B cell (primary cell): ENCODE data around the gene ATP4B. TPM values are rescaled to one million over a fixed set of nuclear protein-coding genes. Genes with fewer than 3 reads are reported as not detected.

ENCODE experiments used
- ATAC-seq: fragments of 200-7000 bp; cut with Tn5 transposase; one replicate; pipeline ENCODE4 v1.10.0; 2021; ENCODE audit warnings: low read depth, mild to moderate bottlenecking, moderate number of reproducible peaks, moderate library complexity
- CTCF ChIA-PET: fragments of 350-600 bp; sonication (Branson Sonifier 250); formaldehyde crosslinking; loops from one replicate; lab custom pipeline; 2021; ENCODE audit warnings: antibody characterized with exemption, inconsistent platforms; lab: Charles Lee
- POLR2A ChIA-PET: fragments of 350-600 bp; sonication (Branson Sonifier 250); formaldehyde crosslinking; loops from one replicate; lab custom pipeline; 2021; ENCODE audit warnings: antibody characterized with exemption; lab: Charles Lee
- DNase-seq: peaks from one replicate; pipeline ENCODE4 v3.0.0; 2013
- H2AFZ ChIP-seq: 2 replicates; pipeline ENCODE4 v1.6.1; 2012; ENCODE audit warnings: mild to moderate bottlenecking, low read depth, low read length; ENCODE audit not compliant: insufficient read depth, poor library complexity, severe bottlenecking
- H3K27ac ChIP-seq, 2 donors: 1 replicate in 1 of 2; 2 replicates in 1 of 2; pipeline ENCODE4 v1.5.1; 2012 to 2013; ENCODE audit warnings: low read length in 2 of 2, mild to moderate bottlenecking in 2 of 2, moderate library complexity in 1 of 2
- H3K27me3 ChIP-seq, 4 experiments: fragments of 200-600 bp in 1 of 4; sonication (generic) in 1 of 4; replicated peaks in 1 of 4; 1 replicate in 2 of 4; 2 replicates in 2 of 4; pipeline versions ENCODE4 v1.6.1 to v1.7.0; 2013 to 2016; ENCODE audit warnings: low read length in 3 of 4, mild to moderate bottlenecking in 2 of 4, mixed read lengths in 1 of 4, moderate library complexity in 1 of 4; ENCODE audit not compliant: insufficient read depth in 4 of 4, control insufficient read depth in 3 of 4; ENCODE audit errors: control extremely low read depth in 1 of 4
- H3K36me3 ChIP-seq, 2 experiments: replicated peaks in 1 of 2; 1 replicate in 1 of 2; 2 replicates in 1 of 2; pipeline versions ENCODE4 v1.6.1 to v1.7.1; 2013; ENCODE audit warnings: low read length in 1 of 2; ENCODE audit not compliant: insufficient read depth in 2 of 2, control insufficient read depth in 1 of 2; ENCODE audit errors: control extremely low read depth in 1 of 2, extremely low read depth in 1 of 2
- H3K4me1 ChIP-seq, 2 donors: fragments of 200-600 bp in 1 of 2; sonication (generic) in 1 of 2; 1 replicate in 1 of 2; 2 replicates in 1 of 2; pipeline versions ENCODE4 v1.5.1 to v1.6.1; 2013 to 2017; ENCODE audit warnings: low read length in 2 of 2; ENCODE audit not compliant: control insufficient read depth in 2 of 2, insufficient read depth in 2 of 2
- H3K4me2 ChIP-seq: replicated peaks from 2 replicates; pipeline ENCODE3; 2012; ENCODE audit warnings: mild to moderate bottlenecking, low read depth, low read length; ENCODE audit not compliant: poor library complexity, severe bottlenecking
- H3K4me3 ChIP-seq, 5 experiments: fragments of 200-600 bp in 1 of 5; sonication (generic) in 1 of 5; 1 replicate in 3 of 5; 2 replicates in 2 of 5; pipeline versions ENCODE4 v1.5.1 to v1.7.0; 2011 to 2016; ENCODE audit warnings: low read length in 4 of 5, mild to moderate bottlenecking in 4 of 5, low read depth in 2 of 5, control low read depth in 1 of 5, moderate library complexity in 1 of 5; ENCODE audit not compliant: insufficient read depth in 1 of 5; ENCODE audit errors: control extremely low read depth in 1 of 5, extremely low read depth in 1 of 5
- H3K79me2 ChIP-seq: fragments of 200-600 bp; sonication (generic); one replicate; pipeline ENCODE4 v1.6.0; 2016; ENCODE audit warnings: low read length; ENCODE audit not compliant: control insufficient read depth, insufficient read depth
- H3K9ac ChIP-seq: fragments of 200-600 bp; sonication (generic); 2 replicates; pipeline ENCODE4 v1.6.1; 2017; ENCODE audit warnings: mild to moderate bottlenecking, low read length, moderate library complexity
- H3K9me3 ChIP-seq, 3 donors: one replicate each; pipeline versions ENCODE4 v1.6.1 to v1.7.1; 2013; ENCODE audit warnings: low read length in 2 of 3; ENCODE audit not compliant: control insufficient read depth in 2 of 3, insufficient read depth in 1 of 3; ENCODE audit errors: control extremely low read depth in 1 of 3
- H4K20me1 ChIP-seq: 2 replicates; pipeline ENCODE4 v1.6.0; 2012; ENCODE audit warnings: mild to moderate bottlenecking, low read length; ENCODE audit not compliant: insufficient read depth, control insufficient read depth, poor library complexity, severe bottlenecking
- H3K27ac Mint-ChIP-seq: one replicate; pipeline ENCODE4 v1.8.0; 2021; ENCODE audit warnings: mixed read lengths
- H3K27me3 Mint-ChIP-seq: one replicate; pipeline ENCODE4 v1.8.0; 2021; ENCODE audit warnings: mixed read lengths
- H3K4me1 Mint-ChIP-seq: one replicate; pipeline ENCODE4 v1.8.0; 2021; ENCODE audit warnings: mixed read lengths
- H3K4me3 Mint-ChIP-seq: one replicate; pipeline ENCODE4 v1.8.0; 2021; ENCODE audit warnings: mixed read lengths
- H3K9me3 Mint-ChIP-seq: one replicate; pipeline ENCODE4 v1.8.0; 2022; ENCODE audit warnings: mixed read lengths; ENCODE audit not compliant: insufficient read depth
- CTCF ChIP-seq: fragments of 200-600 bp; IDR thresholded peaks from one replicate; pipeline ENCODE4 v1.8.0; 2022; ENCODE audit warnings: antibody characterized with exemption, mild to moderate bottlenecking
- EZH2 ChIP-seq: IDR thresholded peaks from 2 replicates; pipeline ENCODE4 v1.6.1; 2012; ENCODE audit warnings: borderline replicate concordance, low read depth, mild to moderate bottlenecking, moderate library complexity, low read length; ENCODE audit not compliant: insufficient read depth, poor library complexity, severe bottlenecking
- WGBS: methylation state at CpG from one replicate; pipeline ENCODE4 v1.1.5; 2013; ENCODE audit warnings: missing lambda C conversion rate; ENCODE audit not compliant: insufficient coverage; 5-methylcytosine and 5-hydroxymethylcytosine counted together
- intact Hi-C: fragments of 100-400 bp; cut with micrococcal nuclease; formaldehyde crosslinking; loops from one replicate; pipeline ENCODE4 v1.10.0; 2022
- polyA plus RNA-seq: library from polyadenylated mRNA; depleted of rRNA; stranded (reverse); fragments of >200 nt; gene quantifications from 2 replicates; pipeline ENCODE4 v1.2.3, GENCODE V29; 2012
- total RNA-seq, 2 donors: library from RNA; stranded (reverse); fragments of 120-200 nt in 1 of 2; gene quantifications; 1 replicate in 1 of 2; 2 replicates in 1 of 2; pipeline versions ENCODE4 v1.2.3 to v1.2.4, GENCODE V29; 2013 to 2022

Gene ATP4B
- total and polyA plus RNA-seq, 2 donors (not counting 1 experiment from before 2014, with no cell fraction given) = not detected

- POLR2A ChIA-PET = no interaction called here
- ATAC-seq = no peak
Measured at GRCh38 chr13:113624235-113624587, 33.8 kb downstream of the ATP4B start.

More at GRCh38 chr13:113624235-113624587, 33.8 kb downstream of the ATP4B start:
- Histone ChIP-seq H3K27me3 (no peaks in the 10 kb centered on the region), H3K4me3 (no peak overlapping the region), H2AFZ (no peak overlapping the region), H3K4me1 (no peaks in the 10 kb centered on the region), H3K9me3 (no peaks in the 10 kb centered on the region), H3K36me3 (peaks cover 0 to 16% of the 10 kb centered on the region in 2 experiments), H4K20me1 (peaks cover 2% of the 10 kb centered on the region), H3K27ac (no peak overlapping the region), H3K4me2 (no peak overlapping the region), H3K79me2 (peaks cover 33% of the 10 kb centered on the region), H3K9ac (no peak overlapping the region)
- no peak for TF ChIP-seq CTCF
- no peak for TF ChIP-seq EZH2
- DNase-seq = no peak
- intact Hi-C loops = no loop called here
- no peaks in the 10 kb centered on the region for H3K27me3 Mint-ChIP-seq
- no peaks in the 10 kb centered on the region for H3K9me3 Mint-ChIP-seq
- H3K4me3 Mint-ChIP-seq = no peak overlapping the region
- WGBS = 97% methylated on average over 9 of the region's 9 CpGs
- no peak overlapping the region for H3K27ac Mint-ChIP-seq
- CTCF ChIA-PET = no interaction called here
- H3K4me1 Mint-ChIP-seq = no peaks in the 10 kb centered on the region
